DMS153 treated with DMSO at 0.1 percent for 48 hours (cell line): ENCODE results near the gene APBB1IP.

Source experiments
- DNase-seq: peaks from one replicate; lab custom pipeline; 2025; ENCODE audit not compliant: unreplicated experiment; lab: John Stamatoyannopoulos, UW

Gene APBB1IP

GRCh38 chr10:26612151-26612915 lies 174.2 kb downstream of the APBB1IP start:
- no peak for DNase-seq
